Endodermal cell (in vitro differentiated cells): ENCODE measurements around the gene FGF12. TPM values are rescaled to one million over a fixed set of nuclear protein-coding genes. Genes with fewer than 3 reads are reported as not detected.

Experiments used
- DNase-seq: peaks from one replicate; pipeline ENCODE4 v3.0.0-alpha.2; 2017
- H3K27ac ChIP-seq: 2 replicates; pipeline ENCODE4 v1.5.1; 2013; ENCODE audit warnings: mild to moderate bottlenecking, low read depth, low read length, moderate library complexity
- H3K27me3 ChIP-seq: 2 replicates; pipeline ENCODE4 v1.6.1; 2013; ENCODE audit warnings: mild to moderate bottlenecking, low read length, moderate library complexity; ENCODE audit not compliant: insufficient read depth, control insufficient read depth, poor library complexity, severe bottlenecking
- H3K36me3 ChIP-seq: 2 replicates; pipeline ENCODE4 v1.7.0; 2013; ENCODE audit warnings: mild to moderate bottlenecking, low read length, moderate library complexity; ENCODE audit not compliant: control insufficient read depth, insufficient read depth
- H3K4me1 ChIP-seq: one replicate; pipeline ENCODE4 v1.7.0; 2013; ENCODE audit warnings: low read length; ENCODE audit not compliant: control insufficient read depth, insufficient read depth
- H3K4me3 ChIP-seq: 2 replicates; pipeline ENCODE4 v1.5.1; 2013; ENCODE audit warnings: mild to moderate bottlenecking, low read length, moderate library complexity
- H3K9ac ChIP-seq: 2 replicates; pipeline ENCODE4 v1.6.1; 2013; ENCODE audit warnings: mild to moderate bottlenecking, low read length, moderate library complexity; ENCODE audit not compliant: poor library complexity, severe bottlenecking; ENCODE audit errors: extremely low read depth
- H3K9me3 ChIP-seq: 2 replicates; pipeline ENCODE4 v1.6.1; 2013; ENCODE audit warnings: mild to moderate bottlenecking, low read length, moderate library complexity; ENCODE audit not compliant: control insufficient read depth
- H3K27ac Mint-ChIP-seq: 2 replicates; pipeline ENCODE4 v1.8.0; 2020; ENCODE audit warnings: mixed read lengths
- H3K27me3 Mint-ChIP-seq: 2 replicates; pipeline ENCODE4 v1.8.0; 2021; ENCODE audit warnings: mild to moderate bottlenecking, mixed read lengths; ENCODE audit not compliant: insufficient read depth
- H3K36me3 Mint-ChIP-seq: 2 replicates; pipeline ENCODE4 v1.8.0; 2020; ENCODE audit warnings: low read depth, mixed read lengths
- H3K4me1 Mint-ChIP-seq: 2 replicates; pipeline ENCODE4 v1.8.0; 2020; ENCODE audit warnings: mixed read lengths
- H3K4me3 Mint-ChIP-seq: 2 replicates; pipeline ENCODE4 v1.8.0; 2020; ENCODE audit warnings: mild to moderate bottlenecking, moderate library complexity, mixed read lengths
- H3K9me3 Mint-ChIP-seq: 2 replicates; pipeline ENCODE4 v1.8.0; 2020; ENCODE audit warnings: mild to moderate bottlenecking, mixed read lengths
- WGBS, 2 experiments: methylation state at CpG; one replicate each; pipeline versions ENCODE4 v1.1.5 to v1.1.7; 2013; ENCODE audit warnings: missing lambda C conversion rate in 2 of 2, mixed read lengths in 1 of 2; ENCODE audit not compliant: insufficient coverage in 1 of 2, insufficient read length in 1 of 2; 5-methylcytosine and 5-hydroxymethylcytosine counted together
- total RNA-seq, 2 donors: library from RNA; stranded (reverse); fragmentation: NEBNext Ultra II Directional in 1 of 2; extraction: Animal tissue kit (Norgen Biotek cat#: 25700) in 1 of 2; gene quantifications; 2 replicates in 1 of 2; 3 replicates in 1 of 2; pipeline ENCODE4 v1.2.1, GENCODE V29; 2021
- TF ChIP-seq, protein P1 (sequence below): fragments of 200-600 bp; sonication (generic); conservative IDR thresholded peaks from 2 replicates; pipeline ENCODE4 v1.5.0; 2021; ENCODE audit warnings: antibody characterized with exemption, mild to moderate bottlenecking

FGF12 gene
- total RNA-seq, 2 donors from 2014 or later, result 22.9 to 25.2 TPM

DNA sequence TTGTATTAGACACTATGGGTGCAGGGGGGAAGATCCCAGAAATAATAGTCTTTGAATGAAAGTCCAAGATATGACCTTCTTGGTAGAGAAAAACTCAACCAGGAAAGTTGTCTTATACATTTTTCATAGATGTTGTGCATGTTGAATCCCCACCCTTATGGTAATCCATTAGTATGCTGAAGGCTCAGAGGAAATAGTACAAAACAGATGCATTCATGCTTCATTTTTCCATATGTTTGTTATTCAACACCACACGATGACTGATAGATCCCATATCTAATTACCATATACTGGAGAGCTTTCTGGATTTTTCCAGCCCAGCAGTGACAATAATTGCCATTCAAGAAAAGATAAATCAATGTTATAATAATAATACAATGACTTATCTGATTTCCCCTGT is 487.4 kb downstream of the FGF12 start:
- H3K27ac Mint-ChIP-seq, result no peak overlapping the region
- H3K9me3 ChIP-seq, result no peaks in the 10 kb centered on the region

DNA sequence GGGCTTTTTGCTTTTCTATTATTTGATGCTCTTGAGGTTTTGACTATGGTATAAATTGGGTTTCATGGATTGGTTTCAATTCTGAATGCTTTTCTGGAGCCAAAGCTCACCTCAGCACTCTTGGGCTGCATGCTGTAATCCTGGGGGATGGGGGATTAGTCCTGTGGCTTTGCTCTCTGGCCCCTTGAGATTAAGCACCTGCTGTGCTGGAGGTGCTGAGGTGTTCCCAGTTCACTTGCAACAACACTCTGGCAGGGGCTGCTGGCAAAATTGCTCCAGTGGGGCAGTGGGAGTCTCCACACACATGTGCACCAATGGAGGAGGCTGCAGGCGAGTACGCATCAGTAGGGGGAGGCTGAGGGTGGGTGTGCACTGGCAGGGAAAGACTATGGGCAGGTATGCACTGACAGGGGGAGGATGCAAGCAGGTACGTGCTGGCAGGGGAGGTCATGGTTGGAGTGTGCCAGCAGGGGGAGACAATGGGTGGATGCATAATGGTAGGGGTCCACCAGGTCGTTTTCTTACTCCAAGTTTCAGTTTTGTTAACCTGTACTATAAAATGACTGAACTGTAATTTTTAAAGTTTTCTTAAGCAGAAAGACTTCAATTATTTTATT is 489.2 kb downstream of the FGF12 start:
- DNase-seq, result peak; percentile 65
- Histone ChIP-seq H3K9me3 (no peaks in the 10 kb centered on the region), H3K9ac (no peak overlapping the region), H3K4me1 (no peaks in the 10 kb centered on the region), H3K36me3 (no peaks in the 10 kb centered on the region), H3K27ac (no peak overlapping the region), H3K4me3 (no peak overlapping the region), H3K27me3 (no peaks in the 10 kb centered on the region)
- H3K4me3 Mint-ChIP-seq, result no peak overlapping the region
- H3K27ac Mint-ChIP-seq, result no peak overlapping the region
- TF ChIP-seq, protein P1, sequence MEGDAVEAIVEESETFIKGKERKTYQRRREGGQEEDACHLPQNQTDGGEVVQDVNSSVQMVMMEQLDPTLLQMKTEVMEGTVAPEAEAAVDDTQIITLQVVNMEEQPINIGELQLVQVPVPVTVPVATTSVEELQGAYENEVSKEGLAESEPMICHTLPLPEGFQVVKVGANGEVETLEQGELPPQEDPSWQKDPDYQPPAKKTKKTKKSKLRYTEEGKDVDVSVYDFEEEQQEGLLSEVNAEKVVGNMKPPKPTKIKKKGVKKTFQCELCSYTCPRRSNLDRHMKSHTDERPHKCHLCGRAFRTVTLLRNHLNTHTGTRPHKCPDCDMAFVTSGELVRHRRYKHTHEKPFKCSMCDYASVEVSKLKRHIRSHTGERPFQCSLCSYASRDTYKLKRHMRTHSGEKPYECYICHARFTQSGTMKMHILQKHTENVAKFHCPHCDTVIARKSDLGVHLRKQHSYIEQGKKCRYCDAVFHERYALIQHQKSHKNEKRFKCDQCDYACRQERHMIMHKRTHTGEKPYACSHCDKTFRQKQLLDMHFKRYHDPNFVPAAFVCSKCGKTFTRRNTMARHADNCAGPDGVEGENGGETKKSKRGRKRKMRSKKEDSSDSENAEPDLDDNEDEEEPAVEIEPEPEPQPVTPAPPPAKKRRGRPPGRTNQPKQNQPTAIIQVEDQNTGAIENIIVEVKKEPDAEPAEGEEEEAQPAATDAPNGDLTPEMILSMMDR, result peak; percentile 76
- H3K36me3 Mint-ChIP-seq, result no peaks in the 10 kb centered on the region
- WGBS, 2 experiments, result 77 to 86% methylated on average over 3 to 4 of the region's 4 CpGs
- no peaks in the 10 kb centered on the region for H3K27me3 Mint-ChIP-seq
- peaks cover 3% of the 10 kb centered on the region for H3K9me3 Mint-ChIP-seq
- H3K4me1 Mint-ChIP-seq, result peaks cover 15% of the 10 kb centered on the region

More for the DNA sequence above, 487.4 kb downstream of the FGF12 start:
- no peak for DNase-seq
- H3K4me1 ChIP-seq, result no peaks in the 10 kb centered on the region
- TF ChIP-seq, protein P1, result no peak
- Mint-ChIP-seq H3K9me3 (peaks cover 3% of the 10 kb centered on the region), H3K36me3 (no peaks in the 10 kb centered on the region), H3K4me1 (peaks cover 15% of the 10 kb centered on the region), H3K27me3 (no peaks in the 10 kb centered on the region), H3K4me3 (no peak overlapping the region)
- no peaks in the 10 kb centered on the region for H3K27me3 ChIP-seq
- no peak overlapping the region for H3K27ac ChIP-seq
- H3K4me3 ChIP-seq, result no peak overlapping the region
- 83 to 100% methylated on average over 1 of the region's 1 CpG for WGBS, 2 experiments
- no peak overlapping the region for H3K9ac ChIP-seq
- no peaks in the 10 kb centered on the region for H3K36me3 ChIP-seq

DNA sequence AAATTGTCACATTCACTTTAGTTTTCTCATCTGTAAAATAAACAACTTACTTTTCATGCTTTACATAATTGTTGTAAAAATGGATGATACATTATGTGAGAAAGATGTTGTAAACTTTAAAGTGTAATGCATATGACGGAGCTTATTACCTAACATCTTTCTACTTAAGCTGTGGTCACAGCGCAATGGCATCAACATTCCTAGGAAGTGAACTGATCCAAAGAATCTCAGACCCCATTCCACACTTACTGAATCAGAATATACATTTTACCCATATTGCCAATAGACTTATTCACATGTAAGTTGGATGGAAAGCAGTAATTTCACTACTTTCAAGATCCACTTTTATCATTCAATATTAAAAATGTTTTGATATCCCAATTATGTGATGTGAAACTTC is 497.5 kb downstream of the FGF12 start:
- Histone ChIP-seq H3K4me1 (no peaks in the 10 kb centered on the region), H3K27ac (no peak overlapping the region), H3K27me3 (no peaks in the 10 kb centered on the region), H3K36me3 (no peaks in the 10 kb centered on the region), H3K9me3 (no peaks in the 10 kb centered on the region), H3K9ac (no peak overlapping the region), H3K4me3 (no peak overlapping the region)
- DNase-seq, result no peak
- WGBS, 2 experiments, result 86 to 100% methylated on average over 2 of the region's 2 CpGs
- Mint-ChIP-seq H3K4me3 (no peak overlapping the region), H3K36me3 (no peaks in the 10 kb centered on the region), H3K27me3 (no peaks in the 10 kb centered on the region), H3K27ac (no peak overlapping the region), H3K4me1 (no peaks in the 10 kb centered on the region), H3K9me3 (no peaks in the 10 kb centered on the region)
- TF ChIP-seq, protein P1, result no peak
